ENCODE results near the gene MAPK14. TPM values are rescaled to one million over a fixed set of nuclear protein-coding genes. Genes with fewer than 3 reads are reported as not detected.

Gene MAPK14
- total and polyA plus RNA-seq, 10 of the 15 experiments (the other 5 are each of a cell fraction or from before 2014, with no cell fraction given) = 12.5 to 59.5 (median 43.0) TPM

- no peak for TF ChIP-seq PAX5 (IDR thresholded peaks at IDR 0.05; ENCODE audit: borderline replicate concordance, low read depth, low read length)
- TF ChIP-seq SPI1 (IDR thresholded peaks at IDR 0.05; ENCODE audit: borderline replicate concordance, insufficient read depth, low read depth, low read length) = no peak
- TF ChIP-seq IRF5 (IDR thresholded peaks at IDR 0.05; ENCODE audit: borderline replicate concordance) = no peak
- TF ChIP-seq TAF1 (IDR thresholded peaks at IDR 0.05; ENCODE audit: borderline replicate concordance, low read depth, low read length) = no peak
- TF ChIP-seq SKIL (IDR thresholded peaks at IDR 0.05; ENCODE audit: low read depth, poor library complexity, severe bottlenecking) = no peak
- TF ChIP-seq BHLHE40 (IDR thresholded peaks at IDR 0.05; ENCODE audit: borderline replicate concordance in 1 of 2, low read depth in 2 of 2, low read length in 1 of 2) = no peak
- no peak for TF ChIP-seq ZNF24 (IDR thresholded peaks at IDR 0.05)
- no peak for TF ChIP-seq ZNF207 (IDR thresholded peaks at IDR 0.05; ENCODE audit: borderline replicate concordance)
- TF ChIP-seq ZNF274 (IDR thresholded peaks at IDR 0.05; ENCODE audit: insufficient read depth, insufficient read length) = no peak
- no peak for TF ChIP-seq RAD21 (IDR thresholded peaks at IDR 0.05; ENCODE audit: insufficient read depth, low read depth, low read length)
- no peak for TF ChIP-seq USF2 (IDR thresholded peaks at IDR 0.05; ENCODE audit: borderline replicate concordance, low read depth, low read length)
- TF ChIP-seq MAX (IDR thresholded peaks at IDR 0.05; ENCODE audit: low read depth, low read length) = no peak
- TF ChIP-seq IKZF1 (conservative IDR thresholded peaks at IDR 0.05) = no peak
Observed at GRCh38 chr6:36082318-36082717, 54.7 kb downstream of the MAPK14 start (continued).
